HuH-7.5 (cell line): Measurements from ENCODE around the gene GDE1.

ENCODE experiments used
- DNase-seq: peaks from one replicate; pipeline ENCODE4 v3.0.0; 2011; ENCODE audit warnings: low spot score

GDE1 gene

DNA sequence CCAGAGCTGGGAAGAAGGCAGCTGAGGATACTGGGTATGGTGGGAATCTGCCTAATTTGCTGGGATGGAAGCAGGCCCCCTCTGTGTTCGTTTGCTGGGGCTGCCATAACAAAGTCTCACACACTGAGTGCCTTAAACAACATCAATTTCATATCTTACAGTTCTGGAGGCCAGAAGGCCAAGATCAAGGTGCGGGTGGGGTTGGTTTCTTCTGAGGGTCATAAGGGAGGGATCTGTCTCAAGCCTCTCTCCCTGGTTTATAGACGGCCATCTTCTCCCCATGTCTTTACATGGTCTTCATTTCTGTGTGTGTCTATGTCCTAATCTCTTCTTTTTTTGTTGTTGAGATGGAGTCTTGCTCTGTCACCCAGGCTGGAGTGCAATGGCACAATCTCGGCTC lies 35.8 kb downstream of the GDE1 start:
- no peak for DNase-seq

DNA sequence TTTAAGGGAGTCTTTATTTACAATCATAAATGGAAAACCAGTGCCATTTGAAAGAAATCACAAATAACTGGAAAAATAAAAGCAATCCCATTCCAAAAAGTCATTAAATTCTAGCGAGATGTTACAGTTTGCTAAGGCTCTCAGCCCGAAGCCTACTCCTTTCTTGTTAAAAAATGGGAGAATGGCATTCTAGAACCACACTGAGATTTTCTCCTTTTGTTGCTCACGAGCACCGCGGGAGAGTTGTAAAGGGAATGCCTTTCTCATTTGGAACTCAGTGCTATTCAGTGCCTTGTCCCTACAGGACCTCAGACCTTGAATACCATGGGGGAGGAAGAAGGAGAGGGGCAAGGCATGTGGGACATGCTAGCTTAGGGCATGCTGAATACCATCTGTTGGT lies 36.3 kb downstream of the GDE1 start:
- no peak for DNase-seq

DNA sequence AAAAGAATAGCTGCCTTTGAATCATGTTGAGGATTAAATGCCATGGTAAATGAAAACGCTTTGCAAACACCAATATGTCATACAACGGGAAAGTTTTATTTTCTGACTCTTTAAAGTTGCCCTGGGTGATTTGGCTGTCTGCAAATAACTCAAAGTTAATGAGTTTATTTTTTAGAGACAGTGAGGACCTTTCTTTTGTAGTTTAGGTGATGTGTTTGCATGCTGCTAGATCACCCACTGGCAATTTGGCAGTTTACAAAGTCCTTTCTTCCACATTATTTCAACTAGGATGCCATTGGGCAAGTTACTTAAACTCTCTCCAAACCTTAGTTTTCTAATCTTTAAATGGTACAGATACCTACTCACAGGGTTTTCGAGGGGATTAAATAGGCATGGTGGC lies 37.8 kb downstream of the GDE1 start:
- no peak for DNase-seq

DNA sequence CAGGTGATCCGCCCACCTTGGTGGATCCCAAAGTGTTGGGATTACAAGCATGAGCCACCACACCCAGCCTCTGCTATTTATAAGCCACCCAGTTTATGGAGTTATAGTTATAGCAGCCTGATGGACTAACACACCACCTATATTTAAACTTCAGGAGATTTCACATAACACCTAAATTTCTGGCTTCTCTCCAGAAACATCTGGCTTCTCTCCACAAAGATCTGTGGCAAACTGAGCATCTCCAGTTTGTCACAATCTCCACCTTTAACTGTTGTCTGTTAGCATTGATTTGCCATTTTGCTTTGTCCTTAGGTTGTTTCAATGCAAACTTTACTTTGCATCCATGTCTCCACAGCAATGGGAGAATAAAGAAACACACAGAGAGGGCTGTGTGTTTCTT lies 39.6 kb downstream of the GDE1 start:
- no peak for DNase-seq

DNA sequence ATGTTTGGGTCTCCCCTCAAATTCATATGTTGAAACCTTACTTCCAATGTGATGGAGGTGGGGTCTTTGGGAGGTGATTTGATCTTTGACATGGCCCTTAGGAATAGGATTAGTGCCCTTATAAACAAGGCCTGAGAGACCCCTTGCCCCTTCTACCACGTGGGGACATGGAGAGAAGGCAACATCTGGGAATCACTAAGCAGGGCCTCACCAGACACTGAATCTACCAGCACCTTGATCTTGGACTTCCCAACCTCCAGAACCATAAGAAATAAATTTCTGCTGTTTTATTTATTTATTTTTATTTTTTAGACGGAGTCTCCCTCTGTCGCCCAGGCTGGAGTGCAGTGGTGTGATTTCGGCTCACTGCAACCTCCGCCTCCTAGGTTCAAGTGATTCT lies 40.1 kb downstream of the GDE1 start:
- no peak for DNase-seq

DNA sequence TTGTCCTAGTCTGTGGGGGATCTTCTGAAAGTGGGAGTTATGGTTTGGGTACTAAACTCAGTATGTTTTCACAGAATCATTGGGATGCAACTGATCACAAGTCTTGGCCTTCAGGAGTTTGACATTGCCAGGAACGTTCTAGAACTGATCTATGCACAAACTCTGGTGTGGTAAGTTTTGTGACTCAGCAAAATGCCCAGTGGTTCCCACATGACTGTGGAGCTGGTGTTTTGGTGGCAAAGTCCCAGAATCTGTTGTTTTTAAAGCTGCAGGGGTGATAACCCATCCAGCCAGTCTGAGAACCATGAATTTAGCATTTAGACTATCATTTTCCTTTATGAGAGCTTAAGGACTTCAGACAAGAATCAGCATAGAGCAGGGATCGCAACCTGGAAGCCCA lies 40.6 kb downstream of the GDE1 start:
- no peak for DNase-seq

DNA sequence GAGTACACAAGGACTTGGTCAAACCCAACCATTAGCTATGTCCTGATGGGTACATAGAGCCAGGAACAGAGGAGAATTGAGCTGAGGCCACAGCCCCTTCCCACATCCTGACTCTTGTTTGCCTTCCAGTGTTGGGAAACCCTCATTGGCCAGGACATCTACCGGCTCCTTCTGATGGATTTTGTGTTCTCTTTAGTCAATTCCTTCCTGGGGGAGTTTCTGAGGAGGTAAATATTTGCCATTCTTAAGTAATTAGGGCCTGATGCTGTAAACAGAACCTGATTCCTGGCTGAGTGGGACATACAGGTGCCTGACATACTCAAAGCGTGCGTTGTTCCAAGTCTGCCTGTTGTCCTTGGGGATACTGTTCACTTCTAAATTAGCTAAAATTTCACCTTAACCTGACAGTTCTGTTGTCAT lies 42.6 kb downstream of the GDE1 start:
- DNase-seq: no peak

DNA sequence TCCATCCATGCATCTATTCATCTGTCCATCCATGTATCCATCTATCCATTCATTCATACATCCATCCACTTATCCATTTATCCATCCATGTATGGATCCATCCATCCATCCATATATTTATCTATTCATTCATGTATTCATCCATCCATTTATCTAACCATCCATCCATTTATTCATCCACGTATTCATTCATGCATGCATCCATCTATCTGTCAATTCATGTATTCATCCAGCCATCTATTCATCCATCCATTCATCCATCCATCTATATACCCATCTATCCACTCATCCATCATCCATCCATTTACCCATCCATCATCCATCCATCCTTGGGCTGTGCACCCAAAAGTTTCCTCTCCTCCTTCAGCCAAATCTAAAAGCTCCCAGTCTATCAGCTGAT lies 43.4 kb downstream of the GDE1 start:
- DNase-seq: no peak

DNA sequence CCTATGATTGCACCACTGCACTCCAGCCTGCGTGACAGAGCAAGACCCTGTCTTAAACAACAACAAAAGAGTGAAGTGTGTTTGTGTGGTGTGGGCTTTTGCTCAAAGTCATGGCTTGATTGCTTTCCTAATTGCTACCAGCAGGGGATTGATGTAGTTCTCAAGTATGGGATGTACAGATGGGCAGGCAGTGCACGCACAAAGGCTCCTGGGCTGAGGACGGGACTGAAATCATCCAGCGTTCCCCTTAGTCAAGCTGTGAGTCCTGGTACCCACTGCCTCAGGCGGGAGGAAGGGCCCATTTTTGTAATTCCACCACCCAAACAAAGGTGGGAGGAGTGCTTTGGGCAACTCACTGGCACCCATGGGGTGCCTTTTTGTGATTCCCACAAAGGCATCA lies 47.3 kb downstream of the GDE1 start:
- DNase-seq: no peak

DNA sequence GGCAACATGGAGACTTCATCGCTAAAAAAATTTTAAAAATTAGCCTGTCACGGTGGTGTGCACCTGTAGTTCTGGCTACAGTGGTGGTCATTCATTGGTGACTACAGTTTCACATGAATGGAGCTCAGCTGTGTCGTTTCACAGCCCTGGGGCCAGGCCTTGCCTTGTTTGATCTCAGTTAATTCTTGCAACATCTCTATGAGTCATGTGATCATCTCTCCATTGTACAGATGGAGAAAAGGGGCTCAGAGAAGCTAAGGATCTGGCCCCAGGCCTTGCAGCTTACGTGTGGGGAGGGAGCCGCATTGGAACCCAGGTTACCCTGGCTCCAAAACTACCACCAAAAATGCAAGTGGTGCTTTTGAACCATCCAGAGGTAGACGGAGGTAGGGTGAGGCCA lies 49.4 kb downstream of the GDE1 start:
- no peak for DNase-seq

DNA sequence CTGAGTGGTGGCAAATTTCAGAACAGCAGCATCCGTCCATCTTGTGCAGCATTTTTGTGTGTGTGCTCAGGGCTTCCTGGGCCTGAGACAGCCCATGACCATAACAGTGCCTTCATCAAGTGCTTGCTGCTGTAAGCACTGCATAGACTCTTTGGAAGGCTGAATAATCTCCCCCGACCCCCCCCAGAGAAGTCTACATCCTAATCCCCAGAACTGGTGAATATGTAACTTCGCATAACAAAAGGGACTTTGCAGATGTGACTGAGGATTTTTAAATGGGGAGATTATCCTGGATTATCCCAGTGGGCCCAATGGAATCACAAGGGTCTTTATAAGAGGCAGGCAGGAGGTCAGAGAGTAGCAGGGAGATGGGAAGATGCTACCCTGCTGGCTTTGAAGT lies 53.6 kb downstream of the GDE1 start:
- DNase-seq: no peak

DNA sequence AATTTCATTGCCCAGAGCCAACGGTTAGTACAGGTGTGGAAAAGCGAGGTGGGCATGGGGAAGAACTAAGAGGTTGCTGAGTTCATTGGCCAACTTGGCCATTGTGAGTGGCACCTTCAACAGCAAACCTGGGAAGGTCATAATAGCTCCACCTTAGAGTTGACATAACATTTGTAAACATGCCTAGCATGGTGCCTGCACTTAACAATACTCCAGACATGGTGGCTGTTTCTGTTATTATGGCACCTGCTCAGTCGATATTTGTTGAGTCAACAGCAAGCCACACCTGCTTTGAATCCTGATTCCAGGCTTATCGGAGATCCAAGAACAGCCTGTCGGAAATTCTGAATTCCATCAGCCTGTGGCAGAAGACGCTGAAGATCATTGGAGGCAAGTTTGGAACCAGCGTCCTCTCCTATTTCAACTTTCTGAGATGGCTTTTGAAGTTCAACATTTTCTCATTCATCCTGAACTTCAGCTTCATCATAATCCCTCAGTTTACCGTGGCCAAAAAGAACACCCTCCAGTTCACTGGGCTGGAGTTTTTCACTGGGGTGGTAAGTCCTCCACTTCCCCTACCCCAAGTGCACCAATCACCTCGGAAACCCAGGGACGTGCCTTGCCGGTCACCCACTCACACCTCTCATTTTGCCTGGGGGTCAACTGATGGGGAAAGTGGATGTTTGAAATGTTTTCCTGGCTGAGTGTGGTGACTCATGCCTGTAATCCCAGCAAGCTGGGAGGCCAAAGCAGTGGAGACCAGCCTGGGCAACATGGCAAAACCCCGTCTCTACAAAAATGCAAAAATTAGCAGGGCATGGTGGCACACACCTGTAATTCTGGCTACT lies 58.2 kb downstream of the GDE1 start:
- no peak for DNase-seq

DNA sequence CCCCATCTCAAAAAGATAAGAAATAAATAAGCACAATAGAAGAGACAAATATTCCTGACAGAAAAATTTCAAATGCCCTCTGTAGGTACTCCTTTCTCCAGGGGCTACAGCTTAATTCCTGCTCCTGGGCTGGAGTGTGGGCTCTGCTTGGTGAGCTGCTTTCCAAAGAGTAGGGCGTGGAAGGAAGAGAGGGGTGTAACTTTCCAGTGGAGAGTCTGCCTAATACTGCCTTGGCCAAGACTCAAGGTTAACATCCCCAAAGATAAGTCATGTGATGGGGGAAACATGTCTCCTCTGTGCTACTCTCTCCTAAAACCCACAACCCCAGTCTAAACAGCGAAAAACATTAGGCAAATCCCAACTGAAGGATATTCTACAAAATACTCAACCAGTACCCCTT lies 61.5 kb downstream of the GDE1 start:
- DNase-seq: no peak

DNA sequence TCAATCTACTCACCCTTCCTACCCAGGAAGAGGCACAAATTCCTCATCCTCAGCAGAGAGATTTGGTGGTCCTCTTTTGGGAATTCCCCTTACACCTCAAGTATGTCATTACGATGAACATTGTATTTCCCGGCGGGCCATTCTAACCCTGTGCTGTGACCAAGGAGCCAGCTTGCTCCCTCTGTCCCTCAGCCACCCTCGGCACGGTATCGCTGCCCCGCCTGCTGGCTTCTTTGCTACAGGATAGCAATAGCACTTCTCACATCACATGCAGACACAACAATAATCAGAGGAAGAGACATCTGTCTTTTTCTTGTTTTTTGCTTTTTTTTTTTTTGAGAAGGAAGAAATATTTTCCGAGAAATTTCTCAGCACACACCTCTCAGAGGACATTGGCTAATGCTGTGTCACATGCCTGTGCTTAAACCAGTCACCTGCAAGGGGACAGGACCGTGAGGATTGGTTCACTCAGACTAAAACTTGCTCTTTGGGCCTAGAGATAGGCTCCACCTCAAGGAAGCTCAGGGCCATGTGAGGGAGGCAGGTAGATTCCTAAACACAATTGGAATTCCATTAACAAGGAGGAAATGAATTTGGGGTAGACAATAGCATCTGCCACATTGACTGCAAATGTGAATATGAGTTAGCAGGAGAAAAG lies 63.0 kb downstream of the GDE1 start:
- no peak for DNase-seq
